Aortic smooth muscle cell (primary cell): ENCODE measurements around the gene GMFB. TPM values are rescaled to one million over a fixed set of nuclear protein-coding genes. Genes with fewer than 3 reads are reported as not detected.

ENCODE experiments used
- total RNA-seq: library from RNA; depleted of rRNA; stranded (reverse); fragments of >200 nt; gene quantifications from 2 replicates; pipeline ENCODE4 v1.2.3, GENCODE V29; 2014

The GMFB gene
- 86.5 and 104 TPM in 2 replicates for total RNA-seq

GRCh38 chr14:54488646-54489317, at the start of gene GMFB:
TSS of gene GMFB (minus strand) at chr14:54488980. CDS start at chr14:54488927, 53 bp downstream.

GRCh38 chr14:54509546-54510501, 21.0 kb upstream of the GMFB start, which contains the start of gene CGRRF1:
TSS of gene CGRRF1 (plus strand) at chr14:54509906. CDS start at chr14:54509960, 54 bp downstream.

GRCh38 chr14:54440873-54441868, 47.6 kb downstream of the GMFB start, which contains the start of gene CNIH1:
TSS of gene CNIH1 (minus strand) at chr14:54441374. CDS start at chr14:54441327, 47 bp downstream.

Other genes with a start within 250 kb of the GMFB start
- 52.8 and 68.6 TPM in 2 replicates for gene CDKN3, start 92.0 kb downstream of the GMFB start, total RNA-seq
- gene CNIH1, start 47.6 kb downstream of the GMFB start, total RNA-seq: 81.1 and 109 TPM in 2 replicates
- 10.4 TPM in 2 replicates for gene CGRRF1, start 20.9 kb upstream of the GMFB start, total RNA-seq
- 19.7 and 22.3 TPM in 2 replicates for gene SAMD4A, start 78.1 kb upstream of the GMFB start, total RNA-seq